AG09309 (cell line): ENCODE measurements around the gene HOXA7.
A peak's percentile ranks its signal among the peaks of the same experiment; 100 is the strongest.

ENCODE experiments used
- DNase-seq: peaks from one replicate; pipeline ENCODE4 v3.0.0-alpha.2; 2010; ENCODE audit warnings: low read depth
- H3K4me3 ChIP-seq: 2 replicates; pipeline ENCODE4 v1.5.1; 2011; ENCODE audit warnings: mild to moderate bottlenecking, low read depth, low read length, moderate library complexity; ENCODE audit not compliant: control insufficient read depth
- TF ChIP-seq, protein P1 (sequence below): IDR thresholded peaks from 2 replicates; pipeline ENCODE4 v1.5.1; 2011; ENCODE audit warnings: mild to moderate bottlenecking, low read depth, low read length, inconsistent platforms; ENCODE audit not compliant: insufficient read depth, control insufficient read depth; ENCODE audit errors: missing control alignments

HOXA7 gene

DNA sequence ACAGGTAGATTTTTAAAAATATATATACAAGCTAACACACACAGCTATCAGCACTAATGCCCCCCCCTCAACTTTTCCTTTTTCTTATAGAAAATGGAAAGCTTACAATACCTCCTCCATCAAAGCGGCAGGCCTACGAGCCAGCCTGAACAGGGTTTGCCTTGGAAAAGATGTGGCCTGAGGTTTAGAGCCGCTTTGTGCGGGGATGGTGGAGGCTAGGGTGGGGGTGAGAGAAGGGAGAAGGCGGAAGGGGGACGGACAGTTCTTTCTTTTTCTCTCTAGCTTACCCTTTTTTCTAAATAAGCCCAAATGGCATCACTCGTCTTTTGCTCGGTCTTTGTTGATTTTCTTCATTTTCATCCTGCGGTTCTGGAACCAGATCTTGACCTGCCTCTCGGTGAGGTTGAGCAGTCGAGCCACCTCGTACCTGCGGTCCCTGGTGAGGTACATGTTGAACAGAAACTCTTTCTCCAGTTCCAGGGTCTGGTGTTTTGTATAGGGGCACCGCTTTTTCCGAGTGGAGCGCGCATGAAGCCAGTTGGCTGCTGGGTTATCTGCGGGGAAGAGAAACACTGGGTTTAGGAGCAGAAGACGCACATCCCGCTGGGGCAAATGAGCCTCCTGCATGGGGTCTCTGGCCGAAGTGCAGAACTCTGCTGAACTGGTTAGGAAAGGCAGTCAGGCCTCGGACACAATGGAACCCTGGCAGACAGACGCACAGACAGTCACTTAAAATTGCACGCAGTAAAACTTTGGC is 7.0 kb upstream of the HOXA7 start:
- TF ChIP-seq, protein P1, sequence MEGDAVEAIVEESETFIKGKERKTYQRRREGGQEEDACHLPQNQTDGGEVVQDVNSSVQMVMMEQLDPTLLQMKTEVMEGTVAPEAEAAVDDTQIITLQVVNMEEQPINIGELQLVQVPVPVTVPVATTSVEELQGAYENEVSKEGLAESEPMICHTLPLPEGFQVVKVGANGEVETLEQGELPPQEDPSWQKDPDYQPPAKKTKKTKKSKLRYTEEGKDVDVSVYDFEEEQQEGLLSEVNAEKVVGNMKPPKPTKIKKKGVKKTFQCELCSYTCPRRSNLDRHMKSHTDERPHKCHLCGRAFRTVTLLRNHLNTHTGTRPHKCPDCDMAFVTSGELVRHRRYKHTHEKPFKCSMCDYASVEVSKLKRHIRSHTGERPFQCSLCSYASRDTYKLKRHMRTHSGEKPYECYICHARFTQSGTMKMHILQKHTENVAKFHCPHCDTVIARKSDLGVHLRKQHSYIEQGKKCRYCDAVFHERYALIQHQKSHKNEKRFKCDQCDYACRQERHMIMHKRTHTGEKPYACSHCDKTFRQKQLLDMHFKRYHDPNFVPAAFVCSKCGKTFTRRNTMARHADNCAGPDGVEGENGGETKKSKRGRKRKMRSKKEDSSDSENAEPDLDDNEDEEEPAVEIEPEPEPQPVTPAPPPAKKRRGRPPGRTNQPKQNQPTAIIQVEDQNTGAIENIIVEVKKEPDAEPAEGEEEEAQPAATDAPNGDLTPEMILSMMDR: no peak
- peak overlapping the region; percentile 87 for H3K4me3 ChIP-seq
- no peak for DNase-seq

DNA sequence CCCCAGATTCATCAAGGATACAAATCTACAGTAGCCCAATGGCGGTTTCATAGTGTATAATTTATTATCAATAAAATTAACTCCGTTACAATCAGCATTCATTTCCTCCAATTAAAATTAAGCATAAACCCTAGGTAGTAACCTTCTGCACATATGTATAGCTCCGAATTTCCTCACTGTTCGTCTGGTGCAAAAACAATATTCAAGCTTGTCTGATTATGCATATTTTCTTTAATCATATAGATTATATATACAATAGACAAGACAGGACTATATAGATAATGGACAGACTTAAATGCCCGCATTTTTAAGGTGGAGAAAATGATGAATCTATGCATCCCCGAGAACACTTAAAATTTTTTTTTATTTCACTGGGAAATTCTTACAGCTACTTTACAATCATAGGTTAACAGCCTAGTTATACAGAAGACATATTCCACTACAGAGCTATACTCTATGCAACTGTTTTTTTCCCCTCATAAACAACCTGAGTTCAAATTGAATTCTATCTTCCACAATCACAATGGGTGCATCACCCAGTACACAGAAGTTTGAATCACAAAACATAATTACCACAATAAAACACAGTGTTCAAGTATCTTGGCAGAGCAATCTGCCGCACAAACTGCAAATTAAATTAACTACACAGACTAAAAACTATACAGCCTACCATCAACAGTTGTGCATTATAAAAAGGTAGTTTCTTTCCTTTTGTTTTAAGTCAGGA is 6.2 kb upstream of the HOXA7 start:
- TF ChIP-seq, protein P1: no peak
- no peak for DNase-seq
- peak overlapping the region; percentile 87 for H3K4me3 ChIP-seq

DNA sequence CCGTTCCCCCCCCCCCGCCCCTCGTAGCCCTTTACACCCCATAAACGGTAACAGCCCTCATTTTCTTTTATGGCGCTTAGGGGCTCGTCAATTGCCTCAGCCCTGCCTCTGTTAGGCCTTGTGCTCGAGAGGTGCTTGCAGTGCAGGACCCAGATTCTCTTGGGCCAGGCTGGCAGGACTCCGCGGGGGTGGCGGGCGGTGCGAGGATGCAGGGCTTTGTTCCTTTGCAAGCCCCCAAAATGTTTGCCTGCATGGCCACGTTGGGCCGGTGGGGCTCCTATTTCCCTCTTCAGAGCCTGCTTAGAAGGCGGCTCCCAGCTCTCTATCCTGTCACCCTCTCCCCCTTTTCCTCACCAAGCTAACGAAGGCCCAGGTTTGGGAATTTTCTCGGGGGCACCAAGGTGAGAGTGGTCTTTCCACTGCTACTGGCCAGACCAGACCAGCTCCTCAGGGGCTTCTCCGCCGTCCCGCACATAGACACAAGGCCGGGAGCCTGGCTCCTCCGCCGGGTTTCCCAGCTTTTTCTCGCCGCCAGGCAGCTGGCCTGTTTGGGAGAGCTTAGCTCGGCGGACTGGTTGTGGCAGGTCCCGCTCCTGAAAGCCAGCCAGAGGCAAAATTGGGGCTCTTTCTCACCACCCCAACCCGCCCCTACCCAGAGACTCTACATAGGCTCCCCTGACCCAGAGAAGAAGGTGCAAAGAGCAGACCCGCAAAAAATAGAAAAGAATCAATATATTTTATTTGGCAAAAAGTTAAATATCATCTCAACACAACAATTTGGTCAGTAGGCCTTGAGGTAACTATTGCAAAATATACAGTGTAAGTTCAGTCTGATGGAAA is 5.5 kb upstream of the HOXA7 start:
- TF ChIP-seq, protein P1: no peak
- H3K4me3 ChIP-seq: peak overlapping the region; percentile 87

DNA sequence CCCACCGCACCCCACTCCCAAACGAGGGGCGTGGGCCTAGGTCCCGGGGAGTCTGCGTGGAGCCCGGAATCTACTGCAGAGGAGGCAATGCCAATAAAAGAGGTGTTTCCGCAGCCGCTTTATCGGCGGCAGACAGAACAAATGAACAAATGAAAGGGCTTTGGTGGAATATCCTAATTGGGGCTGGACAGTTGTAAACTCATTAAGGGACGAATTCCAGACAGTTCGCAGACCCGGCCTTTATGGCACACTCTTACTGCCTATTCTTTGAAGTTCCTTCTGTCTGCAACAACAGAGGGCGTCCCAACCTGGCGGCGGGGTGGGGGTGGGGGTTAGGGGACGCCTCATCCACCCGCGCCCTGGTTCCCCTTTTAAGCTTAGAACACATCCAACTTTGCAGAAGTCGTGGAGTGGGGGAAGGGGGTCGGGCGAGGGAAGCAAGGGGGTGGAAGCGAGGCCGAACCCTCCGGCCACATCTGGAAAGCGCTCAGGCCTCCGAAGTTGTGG is 4.8 kb upstream of the HOXA7 start:
- TF ChIP-seq, protein P1: no peak
- no peak for DNase-seq
- H3K4me3 ChIP-seq: peak overlapping the region; percentile 87

More for the DNA sequence above, 5.5 kb upstream of the HOXA7 start:
- no peak for DNase-seq

DNA sequence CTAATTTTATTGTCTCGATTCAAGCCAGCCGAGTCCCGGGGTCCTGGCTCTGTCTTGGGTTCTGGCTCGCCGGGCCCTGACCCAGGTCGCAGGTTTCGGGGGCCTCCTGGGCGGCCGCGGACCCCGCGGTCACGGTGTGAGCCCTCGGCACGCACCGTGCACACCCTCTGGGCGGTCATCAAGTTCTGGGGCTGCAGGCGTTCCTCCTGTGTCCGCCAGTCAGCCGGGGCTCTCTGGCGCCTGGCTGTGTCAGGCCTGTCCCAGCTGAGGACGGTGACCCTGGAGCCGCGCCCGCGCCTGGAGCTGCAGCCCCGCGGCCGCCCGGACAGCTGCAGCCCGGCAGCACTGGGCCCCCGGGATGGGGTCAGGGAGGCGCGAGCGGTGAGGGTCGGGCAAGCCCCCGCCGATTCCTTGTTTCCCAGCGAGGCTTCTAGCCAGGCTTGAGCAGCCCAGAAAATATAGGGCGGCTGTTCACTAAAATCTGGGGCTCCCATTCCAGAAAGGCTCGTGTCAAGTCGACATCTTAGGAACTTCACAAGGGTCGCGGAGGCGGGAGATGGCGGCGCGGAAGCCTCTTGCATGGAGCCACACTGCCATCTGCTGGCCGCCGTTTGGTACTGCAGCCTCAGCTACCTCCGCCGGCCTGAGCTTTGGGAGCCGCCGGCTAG is 4.2 kb upstream of the HOXA7 start:
- TF ChIP-seq, protein P1: peak; percentile 97
- DNase-seq: no peak
- H3K4me3 ChIP-seq: peak overlapping the region; percentile 87

DNA sequence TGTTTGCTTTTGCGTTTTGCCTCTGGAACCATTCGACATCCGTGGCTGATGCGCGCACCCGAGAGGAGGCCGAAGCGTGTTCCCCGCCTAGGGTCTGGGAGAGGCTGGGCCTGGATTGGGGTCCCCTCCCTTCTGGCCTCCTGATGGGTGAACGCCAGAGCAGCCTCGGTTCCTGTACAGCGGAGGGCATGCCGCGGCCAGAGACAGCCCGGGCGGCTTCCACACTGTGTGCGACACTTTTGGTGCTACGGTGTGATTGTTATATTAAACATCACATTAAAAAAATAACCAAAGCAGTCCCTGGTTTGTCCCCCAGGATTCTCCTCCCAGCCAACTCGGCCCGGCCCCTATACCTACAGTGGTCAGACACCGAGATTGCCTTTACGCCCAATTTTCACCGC is 3.7 kb upstream of the HOXA7 start:
- TF ChIP-seq, protein P1: no peak
- peak overlapping the region; percentile 87 for H3K4me3 ChIP-seq
- no peak for DNase-seq
